GM21786 (cell line): Measurements from ENCODE around the gene ANOS1.
"Not testable (repeated sequence)": the region's sequence is repeated elsewhere in the genome, so short reads cannot be mapped to it uniquely, and the experiment has no call there.

Source experiments
- ATAC-seq: cut with Tn5 transposase; IDR thresholded peaks from one replicate; pipeline ENCODE4 v1.9.1; 2021; ENCODE audit not compliant: unreplicated experiment

The ANOS1 gene

GRCh38 chrX:8731559-8732395, at the start of gene ANOS1:
ANOS1 (minus strand) TSS chrX:8732137; CDS start chrX:8732036, 101 bp downstream.
- ATAC-seq: no peak

GRCh38 chrX:8773117-8773516, 41.2 kb upstream of the ANOS1 start:
- no peak for ATAC-seq

GRCh38 chrX:8760021-8760420, 28.1 kb upstream of the ANOS1 start:
- ATAC-seq: no peak

GRCh38 chrX:8758706-8759105, 26.8 kb upstream of the ANOS1 start:
- ATAC-seq: not testable (repeated sequence)

- not testable (repeated sequence) for ATAC-seq
These were observed 25.9 kb upstream of the ANOS1 start for GRCh38 chrX:8757609-8758389.

GRCh38 chrX:8755813-8756212, 23.9 kb upstream of the ANOS1 start:
- no peak for ATAC-seq

GRCh38 chrX:8755116-8755515, 23.2 kb upstream of the ANOS1 start:
- ATAC-seq: no peak

GRCh38 chrX:8749697-8750096, 17.8 kb upstream of the ANOS1 start:
- no peak for ATAC-seq

GRCh38 chrX:8748855-8749254, 16.9 kb upstream of the ANOS1 start:
- peak; percentile 72 for ATAC-seq

- ATAC-seq: peak; percentile 60
These were observed 11.3 kb upstream of the ANOS1 start for GRCh38 chrX:8743126-8743732.

GRCh38 chrX:8741981-8742380, 10.0 kb upstream of the ANOS1 start:
- no peak for ATAC-seq

GRCh38 chrX:8738588-8739189, 6.8 kb upstream of the ANOS1 start:
- ATAC-seq: no peak

GRCh38 chrX:8737883-8738282, 5.9 kb upstream of the ANOS1 start:
- no peak for ATAC-seq

GRCh38 chrX:8730812-8731558, 952 bp downstream of the ANOS1 start:
- no peak for ATAC-seq

- no peak for ATAC-seq
These were observed 2.1 kb downstream of the ANOS1 start for GRCh38 chrX:8729811-8730210.

- no peak for ATAC-seq
These were observed 2.9 kb downstream of the ANOS1 start for GRCh38 chrX:8728932-8729535.

- no peak for ATAC-seq
These were observed 5.8 kb downstream of the ANOS1 start for GRCh38 chrX:8726031-8726652.

GRCh38 chrX:8724300-8724699, 7.6 kb downstream of the ANOS1 start:
- no peak for ATAC-seq

- no peak for ATAC-seq
These were observed 10.4 kb downstream of the ANOS1 start for GRCh38 chrX:8721536-8721935.

- no peak for ATAC-seq
These were observed 11.8 kb downstream of the ANOS1 start for GRCh38 chrX:8720136-8720535.
